Measurements from ENCODE around the gene STK11.
A peak's percentile ranks its signal among the peaks of the same experiment; 100 is the strongest.

The STK11 gene

DNA sequence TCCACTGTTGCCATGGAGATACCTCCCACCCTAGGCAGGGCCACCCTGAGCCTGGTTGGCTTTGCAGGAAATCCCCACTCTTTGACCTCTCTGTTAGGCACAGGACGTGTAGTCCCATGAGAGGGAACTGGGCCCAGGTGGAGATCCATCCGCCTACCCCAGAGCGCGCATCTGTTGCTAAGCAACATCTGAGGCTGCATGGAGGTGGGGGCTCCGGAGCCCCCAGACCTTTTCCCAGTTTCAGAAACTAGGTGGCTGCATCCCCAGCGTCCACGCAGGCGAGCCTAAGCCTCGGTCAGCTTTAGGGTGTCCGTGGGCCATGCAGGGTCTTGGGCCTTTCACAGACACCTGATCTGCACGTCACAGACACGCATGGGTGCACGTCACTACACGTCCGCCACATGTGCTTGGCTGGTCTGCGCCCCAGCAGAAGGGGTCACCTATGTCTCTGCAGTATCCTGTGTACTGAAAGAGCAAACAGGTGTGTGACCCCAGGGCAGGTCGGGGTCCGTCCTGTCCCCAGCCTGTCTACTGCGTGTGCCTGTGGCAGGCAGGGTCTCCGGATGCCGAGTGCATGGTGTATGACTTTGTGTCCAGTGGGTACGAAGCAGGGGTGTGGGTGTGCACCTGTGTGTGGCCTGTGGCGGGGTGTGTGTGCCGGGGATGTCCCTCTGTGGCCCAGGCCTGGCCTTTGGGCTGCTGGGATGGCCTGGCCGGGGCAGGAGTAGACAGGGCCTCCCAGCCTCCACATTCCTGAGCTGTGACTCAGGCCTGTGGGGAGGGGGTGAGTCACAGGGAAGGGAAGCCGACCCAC, 59.4 kb downstream of the STK11 start:
- DNase-seq: no peak

DNA sequence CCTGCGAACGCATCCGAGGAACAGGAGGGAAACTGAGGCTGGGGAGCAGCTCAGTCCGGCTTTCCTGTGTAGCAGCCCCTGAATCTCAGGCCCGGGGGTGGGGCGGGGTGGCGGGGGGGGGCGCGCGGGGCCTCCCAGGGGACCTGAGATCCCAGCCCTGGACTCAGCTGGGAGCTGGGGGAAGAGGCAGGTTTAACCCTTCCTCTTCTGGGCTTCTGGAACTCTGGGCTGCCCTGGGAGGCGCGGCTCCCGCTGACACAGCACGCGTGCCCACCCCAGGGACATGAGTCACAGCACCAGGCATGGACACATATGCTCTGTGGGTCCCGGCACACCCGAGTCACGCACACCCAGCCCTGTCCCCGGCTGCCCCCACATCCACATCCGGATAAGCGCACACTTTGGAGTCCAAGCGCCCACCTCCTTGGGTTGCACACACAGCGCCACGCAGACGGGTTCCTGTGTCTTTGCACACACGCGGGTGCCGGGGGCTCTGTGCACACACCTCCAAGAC, 60.1 kb downstream of the STK11 start:
- no peak for DNase-seq

DNA sequence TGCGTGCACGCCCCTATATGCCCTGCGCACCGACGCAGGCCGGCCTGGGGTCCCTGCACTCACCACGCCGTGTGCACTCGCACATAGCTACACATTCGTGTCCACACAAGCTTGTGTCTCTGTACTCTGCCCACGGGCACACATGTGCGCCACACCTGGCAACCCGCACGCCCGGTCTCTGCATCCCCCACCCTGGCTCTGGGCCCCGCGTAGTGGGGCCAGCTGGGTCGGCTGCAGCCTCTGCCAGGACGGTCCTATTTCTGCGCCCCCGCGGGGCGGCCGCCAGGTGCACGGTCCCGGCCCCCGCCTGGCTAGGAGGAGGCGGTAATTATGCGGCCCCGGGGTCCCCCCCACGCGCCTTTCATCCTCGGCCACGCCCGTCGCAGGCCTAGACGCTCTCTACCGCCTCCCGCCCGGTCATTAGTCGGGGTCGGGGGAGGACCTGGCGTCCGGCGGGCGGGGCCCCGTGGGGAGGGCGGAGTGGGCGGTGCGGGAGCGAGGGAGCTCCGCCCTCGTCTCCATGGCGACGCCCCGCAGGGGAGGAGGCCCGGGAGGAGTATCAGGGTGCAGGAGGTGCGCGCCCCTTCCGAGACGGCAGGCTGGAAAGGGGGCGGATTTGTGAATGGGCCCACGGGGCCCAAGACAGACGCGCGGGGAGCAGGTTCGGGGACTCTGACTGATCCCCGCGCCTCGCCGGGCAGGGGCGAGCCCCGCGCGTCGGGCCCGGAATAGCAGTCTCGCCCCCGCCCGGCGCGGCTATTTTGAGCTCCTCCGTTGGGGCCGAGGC, 60.7 kb downstream of the STK11 start:
- peak; percentile 51 for DNase-seq

DNA sequence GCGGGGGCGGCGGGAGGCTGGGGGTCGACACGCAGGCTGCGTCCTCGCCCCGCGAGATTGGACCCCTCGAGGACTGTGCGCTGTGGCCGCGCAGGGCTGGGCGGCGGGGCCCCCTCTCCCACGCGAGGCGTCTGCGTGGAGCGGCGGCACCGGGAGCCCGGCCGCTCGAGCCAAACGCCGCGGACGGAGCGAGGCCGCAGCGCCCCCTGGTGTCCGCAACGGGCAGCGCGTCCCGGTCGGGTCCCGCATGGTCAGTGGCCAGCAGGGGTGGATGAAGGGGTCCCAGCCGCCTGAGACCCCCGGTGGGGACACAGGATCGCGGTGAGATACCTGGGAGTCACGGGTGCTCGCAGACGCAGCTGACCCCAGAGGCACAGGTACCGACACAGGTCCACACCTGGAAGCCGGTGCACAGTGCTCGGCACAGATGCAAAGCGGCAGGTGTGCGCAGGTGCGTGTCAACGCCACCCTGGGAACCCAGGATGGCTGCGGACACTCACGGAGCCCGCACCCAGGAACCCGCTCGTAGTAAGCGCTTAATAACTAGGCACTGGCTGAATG, 61.4 kb downstream of the STK11 start:
- no peak for DNase-seq

DNA sequence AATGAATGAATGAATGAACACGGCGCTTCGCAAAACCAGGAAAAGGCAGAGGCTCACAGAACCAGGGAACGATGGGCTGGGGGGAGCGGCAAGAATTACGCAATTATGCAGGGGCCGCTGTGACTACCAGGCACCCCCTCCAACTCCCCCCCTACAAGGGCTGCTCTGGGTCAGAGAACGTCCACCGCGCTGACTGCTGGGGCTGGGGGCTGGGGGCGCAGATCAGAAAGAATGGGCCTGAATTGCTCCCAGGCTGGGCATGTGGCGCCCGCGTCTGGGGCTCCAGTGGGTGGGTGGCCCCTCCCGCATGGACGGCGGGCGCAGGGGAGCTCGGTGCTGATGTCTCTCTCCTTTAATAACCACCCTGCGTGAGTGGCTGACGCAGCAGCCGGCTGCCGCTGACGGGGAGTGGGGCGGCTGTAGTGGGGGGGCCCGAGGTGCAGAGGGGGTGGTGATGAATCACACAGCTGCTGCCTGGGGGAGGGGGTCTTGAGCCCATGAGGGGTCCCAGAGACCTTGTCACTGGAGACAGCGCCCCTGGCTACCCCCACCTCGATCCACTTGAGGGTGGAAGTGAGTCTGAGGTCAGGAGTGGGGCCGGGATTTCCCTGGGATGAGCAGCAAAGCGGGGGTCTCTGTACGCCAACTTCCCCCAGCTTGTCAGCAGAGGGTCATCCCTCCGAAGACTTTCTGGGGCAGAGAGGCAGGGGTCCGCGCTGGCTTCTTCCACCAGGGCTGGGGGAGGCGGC, 62.1 kb downstream of the STK11 start:
- no peak for DNase-seq

DNA sequence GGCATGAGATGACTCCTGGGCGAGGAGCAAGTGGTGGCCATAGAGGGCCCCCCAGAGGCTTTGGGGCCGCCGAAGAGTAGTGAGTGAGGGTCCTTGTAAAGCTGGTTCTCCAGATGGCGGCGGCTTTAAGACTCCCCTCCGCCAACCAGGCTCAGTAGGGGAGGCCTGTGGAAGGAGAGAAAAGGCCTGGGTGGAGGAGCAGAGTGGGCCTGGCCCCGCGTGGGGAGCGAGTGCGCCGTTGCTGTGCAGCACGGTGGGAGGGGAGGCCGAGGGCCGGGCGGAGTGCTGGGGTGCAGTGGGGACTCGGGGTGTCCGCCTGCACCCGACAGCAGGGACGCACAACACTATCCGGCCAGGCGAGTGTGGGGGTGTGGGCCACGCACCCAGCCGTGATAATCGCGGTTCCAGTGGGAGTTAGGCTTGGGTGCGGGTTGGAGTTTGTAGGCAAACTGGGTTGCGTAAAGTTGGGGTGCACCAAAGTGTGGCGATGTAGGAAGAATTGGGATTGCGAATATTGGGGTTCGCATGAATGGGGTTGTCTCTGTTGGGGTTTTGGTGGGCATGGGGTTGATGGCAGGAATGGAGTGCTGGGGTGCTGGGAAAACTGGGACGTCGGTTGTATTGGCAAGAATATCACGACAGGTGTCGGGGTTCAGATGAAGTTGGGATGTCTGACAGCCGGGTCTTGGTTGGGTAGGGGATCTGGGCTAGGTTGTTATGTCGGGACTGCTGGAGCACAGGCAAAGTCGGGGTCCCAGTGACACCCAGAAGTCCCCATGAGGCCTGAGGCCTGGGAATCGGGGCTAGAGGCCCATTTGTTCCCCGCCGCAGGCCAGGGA, 62.9 kb downstream of the STK11 start:
- DNase-seq: no peak

DNA sequence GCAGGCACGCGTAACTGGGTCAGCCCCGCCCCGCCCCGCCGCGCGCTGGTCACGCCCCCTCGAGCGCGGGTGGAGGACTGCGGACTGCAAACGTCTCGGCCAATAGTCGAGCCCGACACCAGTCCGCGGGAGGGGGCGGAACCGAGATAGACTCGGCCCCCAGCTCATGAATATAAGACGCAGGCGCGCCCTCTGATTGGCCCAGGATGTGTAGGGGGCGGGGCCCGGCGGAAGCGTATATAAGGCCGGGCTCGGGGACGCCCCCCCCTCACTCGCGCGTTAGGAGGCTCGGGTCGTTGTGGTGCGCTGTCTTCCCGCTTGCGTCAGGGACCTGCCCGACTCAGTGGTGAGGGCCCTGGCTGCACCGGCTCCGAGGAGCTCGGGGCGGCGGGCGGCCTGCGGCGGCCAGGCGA, 63.5 kb downstream of the STK11 start, which contains the start of gene CIRBP:
Gene CIRBP (plus strand): TSS at position 268 of the 413 bp plus-strand sequence. CDS start 1,602 bp downstream, outside the sequence.
- peak; percentile 95 for DNase-seq

DNA sequence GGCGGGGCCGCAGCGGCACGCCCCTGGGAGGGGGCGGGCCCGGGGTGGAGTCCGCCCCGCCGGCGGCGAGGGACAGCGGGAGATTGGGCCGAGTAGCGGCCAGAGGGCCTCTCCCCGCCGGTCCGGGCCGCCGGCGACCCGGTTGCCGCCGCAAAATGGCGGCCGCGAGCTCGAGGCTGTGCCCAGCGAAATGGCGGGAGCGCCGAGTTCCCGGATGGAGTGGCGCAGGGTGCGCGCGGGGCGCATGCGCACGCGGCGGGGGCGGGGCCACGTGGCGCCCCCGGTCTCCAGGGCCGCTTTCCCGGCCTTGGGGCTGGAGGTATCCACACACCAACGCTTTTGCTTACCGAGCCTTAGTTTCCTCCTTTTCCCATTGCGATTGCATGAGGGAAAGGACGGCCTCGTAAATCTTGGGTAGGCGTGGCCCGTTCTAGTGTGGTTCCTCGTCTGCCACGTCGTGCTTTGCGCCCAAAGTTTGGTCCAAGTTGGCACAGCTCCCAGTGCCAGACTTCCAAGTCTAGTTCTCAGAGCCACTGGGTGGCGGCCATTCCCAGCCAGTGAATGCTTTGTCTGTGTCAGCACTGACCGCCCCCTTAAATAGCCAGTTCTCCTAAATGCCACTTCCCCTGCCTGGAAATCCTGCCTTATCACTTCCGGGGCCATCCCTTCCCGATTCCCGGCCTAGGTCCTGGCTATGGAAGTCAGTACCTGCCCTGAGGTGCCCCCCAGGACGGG, 64.1 kb downstream of the STK11 start:
- DNase-seq: peak; percentile 32

DNA sequence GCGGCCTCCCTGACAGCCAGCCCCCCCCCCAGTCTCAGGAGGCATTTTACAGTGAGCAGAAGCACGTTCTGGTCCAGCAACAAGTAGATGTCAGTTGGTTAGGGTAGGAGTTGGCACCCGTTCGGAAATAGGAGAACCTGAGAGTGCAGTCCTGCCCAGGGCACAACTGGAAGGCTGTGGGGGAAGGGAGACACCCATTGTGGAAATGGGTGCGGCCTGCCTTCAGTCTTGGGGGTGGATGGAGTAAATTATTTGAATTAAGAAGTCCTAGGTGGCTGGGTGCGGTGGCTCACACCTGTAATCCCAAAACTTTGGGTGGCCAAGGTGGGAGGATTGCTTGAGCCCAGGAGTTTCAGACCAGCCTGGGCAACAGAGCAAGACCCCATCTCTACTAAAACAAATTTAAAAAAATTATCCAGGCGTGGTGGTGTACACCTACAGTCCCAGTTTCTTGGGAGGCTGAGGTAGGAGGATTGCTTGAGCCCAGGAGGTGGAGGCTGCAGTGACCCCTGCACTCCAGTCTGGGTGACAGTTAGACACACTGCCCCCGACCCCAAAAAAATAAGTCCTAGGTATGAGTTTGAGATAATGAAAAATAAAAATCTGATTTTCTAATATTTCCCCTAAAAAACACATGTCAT, 64.8 kb downstream of the STK11 start:
- DNase-seq: no peak

GRCh38 chr19:1270854-1271527, 65.4 kb downstream of the STK11 start:
- no peak for DNase-seq

GRCh38 chr19:1271528-1272422, 66.2 kb downstream of the STK11 start:
- DNase-seq: no peak

GRCh38 chr19:1272423-1273262, 67.1 kb downstream of the STK11 start:
- DNase-seq: no peak

GRCh38 chr19:1273263-1274041, 67.9 kb downstream of the STK11 start:
- no peak for DNase-seq

GRCh38 chr19:1274081-1274851, 68.7 kb downstream of the STK11 start:
- DNase-seq: no peak

- DNase-seq: no peak
Observed at GRCh38 chr19:1274852-1275259, 69.3 kb downstream of the STK11 start.
